GM12878 (cell line): Measurements from ENCODE around the gene ZNF296. TPM values are rescaled to one million over a fixed set of nuclear protein-coding genes. Genes with fewer than 3 reads are reported as not detected.
A peak's percentile ranks its signal among the peaks of the same experiment; 100 is the strongest.

Experiments used
- ATAC-seq: fragments of 200-7000 bp; cut with Tn5 transposase; 3 replicates; pipeline ENCODE4 v1.9.1; 2020; ENCODE audit warnings: mild to moderate bottlenecking, moderate library complexity
- BruUV-seq: library from RNA; stranded (reverse); fragments of 400-500 nt; replicated peaks from 2 replicates; lab custom pipeline; 2021; lab: Mats Ljungman, UMichigan
- CTCF ChIA-PET: fragments of 300-600 bp; sonication (Branson Sonifier 250); formaldehyde crosslinking; extraction: SDS; loops from one replicate; lab custom pipeline; 2021; ENCODE audit warnings: inconsistent platforms; lab: Yijun Ruan, JAX
- POLR2A ChIA-PET: fragments of 350-600 bp; formaldehyde crosslinking; extraction: SDS; loops from one replicate; lab custom pipeline; 2021; ENCODE audit warnings: inconsistent platforms; lab: Charles Lee
- RAD21 ChIA-PET: fragments of 300-600 bp; sonication (Branson Sonifier 250); formaldehyde crosslinking; loops from one replicate; lab custom pipeline; 2023; ENCODE audit warnings: antibody characterized with exemption; ENCODE audit not compliant: unreplicated experiment; lab: Charles Lee
- SMC1A ChIA-PET: fragments of 300-600 bp; sonication (Branson Sonifier 250); formaldehyde crosslinking; loops from one replicate; lab custom pipeline; 2023; ENCODE audit not compliant: unreplicated experiment, uncharacterized antibody; lab: Charles Lee
- DNase-seq: peaks from one replicate; pipeline ENCODE4 v3.0.0-alpha.2; 2011; ENCODE audit warnings: low read depth, low spot score
- FAIRE-seq: peaks from 3 replicates; lab custom pipeline; 2011; peaks lifted over from hg19 to GRCh38; lab: Jason Lieb, UNC
- H2AFZ ChIP-seq: 2 replicates; pipeline ENCODE4 v1.6.0; 2011; ENCODE audit warnings: low read depth, low read length, control low read depth; ENCODE audit not compliant: control insufficient read depth
- H3K27ac ChIP-seq: 2 replicates; pipeline ENCODE4 v1.5.1; 2011; ENCODE audit warnings: control low read depth; ENCODE audit not compliant: control insufficient read depth, insufficient read depth
- H3K27me3 ChIP-seq, 2 experiments: replicated peaks in 1 of 2; 2 replicates each; pipeline versions ENCODE4 v1.6.0 to v1.6.1; 2011; ENCODE audit warnings: low read length in 1 of 2; ENCODE audit not compliant: control insufficient read depth in 2 of 2, insufficient read depth in 2 of 2
- H3K36me3 ChIP-seq, 2 experiments: 2 replicates each; pipeline ENCODE4 v1.5.1; 2011; ENCODE audit warnings: low read length in 1 of 2; ENCODE audit not compliant: control insufficient read depth in 2 of 2, insufficient read depth in 2 of 2
- H3K4me1 ChIP-seq: 2 replicates; pipeline ENCODE4 v1.6.1; 2011; ENCODE audit warnings: mild to moderate bottlenecking, low read length, moderate library complexity, mixed read lengths; ENCODE audit not compliant: control insufficient read depth, insufficient read depth
- H3K4me2 ChIP-seq: 2 replicates; pipeline ENCODE4 v1.6.0; 2011; ENCODE audit warnings: control low read depth; ENCODE audit not compliant: control insufficient read depth, insufficient read depth
- H3K4me3 ChIP-seq: fragments of 200-600 bp; sonication (generic); 2 replicates; pipeline ENCODE4 v1.5.1; 2016
- H3K79me2 ChIP-seq: 2 replicates; pipeline ENCODE4 v1.6.0; 2011; ENCODE audit warnings: low read length; ENCODE audit not compliant: control insufficient read depth, insufficient read depth
- H3K9ac ChIP-seq: 2 replicates; pipeline ENCODE4 v1.8.0; 2011; ENCODE audit warnings: low read length, control low read depth, mixed read lengths; ENCODE audit not compliant: control insufficient read depth, insufficient read depth
- H3K9me3 ChIP-seq: replicated peaks from 3 replicates; pipeline ENCODE4 v1.5.1; 2011; ENCODE audit warnings: mild to moderate bottlenecking, low read length; ENCODE audit not compliant: control insufficient read depth, insufficient read depth
- H4K20me1 ChIP-seq: 2 replicates; pipeline ENCODE4 v1.6.0; 2011; ENCODE audit not compliant: control insufficient read depth, insufficient read depth
- CHD2 ChIP-seq: IDR thresholded peaks from 2 replicates; pipeline ENCODE4 v1.6.1; 2011; ENCODE audit warnings: low read depth, low read length, improper control_type of control experiment, borderline replicate concordance
- EZH2 ChIP-seq: IDR thresholded peaks from 2 replicates; pipeline ENCODE4 v1.6.1; 2012; ENCODE audit warnings: low read depth, mild to moderate bottlenecking, control low read depth, inconsistent platforms, low read length, borderline replicate concordance; ENCODE audit not compliant: control insufficient read depth
- HDAC6 ChIP-seq: fragments of 200-600 bp; sonication (generic); IDR thresholded peaks from one replicate; pipeline ENCODE4 v1.8.0; 2017; ENCODE audit warnings: antibody characterized with exemption; ENCODE audit not compliant: unreplicated experiment
- MEF2B ChIP-seq: fragments of 450-650 bp; IDR thresholded peaks from 2 replicates; pipeline ENCODE4 v1.6.1; 2018; ENCODE audit warnings: mild to moderate bottlenecking, moderate library complexity; ENCODE audit not compliant: partially characterized antibody, poor library complexity, severe bottlenecking
- MTA2 ChIP-seq: fragments of 450-650 bp; IDR thresholded peaks from 2 replicates; pipeline ENCODE4 v1.6.1; 2016; ENCODE audit warnings: low read depth, mild to moderate bottlenecking, moderate library complexity
- POLR2A ChIP-seq: IDR thresholded peaks from 2 replicates; pipeline ENCODE4 v1.6.1; 2011; ENCODE audit warnings: low read depth, mild to moderate bottlenecking, low read length
- RELA ChIP-seq: fragments of 450-650 bp; IDR thresholded peaks from 2 replicates; pipeline ENCODE4 v1.8.0; 2014; ENCODE audit warnings: borderline replicate concordance; ENCODE audit not compliant: partially characterized antibody
- SIN3A ChIP-seq: IDR thresholded peaks from 2 replicates; pipeline ENCODE4 v1.6.1; 2012; ENCODE audit warnings: low read depth, low read length, improper control_type of control experiment
- SMAD5 ChIP-seq: IDR thresholded peaks from 2 replicates; pipeline ENCODE4 v1.6.1; 2016; ENCODE audit warnings: antibody characterized with exemption, low read depth
- STAT3 ChIP-seq: IDR thresholded peaks from 2 replicates; pipeline ENCODE4 v1.6.1; 2011; ENCODE audit warnings: low read depth, low read length, improper control_type of control experiment
- TBL1XR1 ChIP-seq: IDR thresholded peaks from 2 replicates; pipeline ENCODE4 v1.6.1; 2012; ENCODE audit warnings: low read depth, low read length, improper control_type of control experiment
- ZZZ3 ChIP-seq: IDR thresholded peaks from 2 replicates; pipeline ENCODE4 v1.6.1; 2011; ENCODE audit warnings: low read depth; ENCODE audit not compliant: control insufficient read depth, insufficient read length
- WGBS: methylation state at CpG from one replicate; pipeline ENCODE4 v1.1.6; 2016; ENCODE audit warnings: low lambda C conversion rate; ENCODE audit not compliant: insufficient replicate concordance, insufficient coverage; ENCODE audit errors: missing lambda C conversion rate; 5-methylcytosine and 5-hydroxymethylcytosine counted together
- in situ Hi-C: fragments of 300-500 bp; cut with MboI; formaldehyde crosslinking; loops from 9 replicates; pipeline ENCODE4 v1.14.3; 2018; ENCODE audit warnings: mixed read lengths
- intact Hi-C: fragments of 100-400 bp; cut with micrococcal nuclease; formaldehyde crosslinking; loops from one replicate; pipeline ENCODE4 v1.14.2; 2022; ENCODE audit not compliant: unreplicated experiment
- polyA plus RNA-seq, 11 experiments: library from polyadenylated mRNA; depleted of rRNA in 4 of 11; unstranded in 6 of 11; stranded (reverse) in 5 of 11; fragments of >200 nt; fragmentation: Nextera tagmentation in 4 of 11; fragmentation: Illumina TruSeq in 1 of 11; extraction: Ambion mirVana in 4 of 11; extraction: Trizol in 1 of 11; gene quantifications; 1 replicate in 1 of 11; 2 replicates in 10 of 11; pipeline versions ENCODE4 v1.2.1 to v1.2.3, GENCODE V29; 2011 to 2016; ENCODE audit warnings: inconsistent platforms in 2 of 11, missing spikeins in 2 of 11, low read depth in 1 of 11
- total RNA-seq, 4 experiments: library from RNA; depleted of rRNA in 3 of 4; stranded (reverse); fragments of >200 nt in 3 of 4; fragmentation: Illumina TruSeq in 1 of 4; extraction: Trizol in 1 of 4; gene quantifications; 2 replicates each; pipeline versions ENCODE4 v1.2.1 to v1.2.3, GENCODE V29; 2013 to 2021
- TF ChIP-seq, protein P1 (sequence below): IDR thresholded peaks from 2 replicates; pipeline ENCODE4 v1.6.1; 2012; ENCODE audit warnings: low read depth, low read length, improper control_type of control experiment

ZNF296 gene
- total and polyA plus RNA-seq, 10 of the 15 experiments (the other 5 are each of a cell fraction or from before 2014, with no cell fraction given): 0.44 to 23.6 (median 3.5) TPM; not detected in 1

DNA sequence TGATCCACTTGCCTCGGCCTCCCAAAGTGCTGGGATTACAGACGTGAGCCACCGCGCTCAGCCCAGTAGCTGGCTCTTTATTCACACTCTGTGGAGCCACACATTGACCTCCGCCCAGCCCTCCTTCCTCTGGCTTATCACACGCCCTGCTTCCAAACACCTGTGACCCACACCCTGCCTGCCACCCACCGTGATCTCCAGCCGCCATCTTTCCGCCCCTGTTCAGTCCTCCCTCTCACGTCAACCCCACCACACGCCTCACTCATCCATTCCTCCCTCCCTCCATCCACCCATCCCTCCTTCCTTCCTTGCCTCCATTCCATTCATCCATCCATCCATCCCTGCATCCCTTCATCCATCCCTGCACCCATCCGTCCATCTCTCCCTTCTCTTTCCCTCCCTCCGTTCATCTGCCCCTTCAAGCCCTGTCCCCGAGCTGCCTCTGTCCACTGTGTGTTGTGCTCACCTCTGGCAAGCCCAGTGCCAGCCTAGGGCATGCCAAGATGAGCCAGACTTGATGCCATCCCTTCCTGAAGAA lies 17.6 kb downstream of the ZNF296 start:
- ChIA-PET CTCF (interaction anchor here (1.0 to 5.3 kb wide), 15 partner anchors 9 to 106 kb away, joined by 3 to 70 read pairs (median 6); partner anchors contain the start of gene RELB), RAD21 (interaction anchor here (1.0 to 1.7 kb wide), 14 partner anchors 11 to 282 kb away, joined by 3 to 29 read pairs (median 5); partner anchors contain the start of genes BLOC1S3, CLASRP, KLC3 and TRAPPC6A), SMC1A (interaction anchor here (0.7 to 2.0 kb wide), 9 partner anchors 12 to 280 kb away, joined by 3 to 10 read pairs (median 5); no protein-coding TSS in a partner anchor)
- no TSS peak for BruUV-seq
- in situ Hi-C loops: loop anchor here (5.0 kb wide), 1 partner anchor 156 kb away; no protein-coding TSS in a partner anchor
- Histone ChIP-seq H3K4me3 (no peak overlapping the region), H3K4me2 (no peak overlapping the region), H3K27ac (no peak overlapping the region), H3K4me1 (no peaks in the 10 kb centered on the region), H3K27me3 (no peaks in the 10 kb centered on the region), H3K79me2 (no peaks in the 10 kb centered on the region), H3K36me3 (peaks cover 29 to 57% of the 10 kb centered on the region in 2 experiments)
- FAIRE-seq (no peak), ATAC-seq (no peak), DNase-seq (no peak)
- TF ChIP-seq MEF2B (no peak), EZH2 (no peak), POLR2A (0 out of 2 replicates have a peak, but pooled peaks have one; percentile 27)
- TF ChIP-seq, all 136 proteins: peak for 1
- Histone ChIP-seq H3K9ac (no peak overlapping the region), H2AFZ (no peak overlapping the region), H3K9me3 (no peaks in the 10 kb centered on the region), H4K20me1 (no peaks in the 10 kb centered on the region; the same call in 1 of the 2 replicates)
- POLR2A ChIA-PET: interaction anchor here (1.1 to 1.7 kb wide), 3 partner anchors 16 to 69 kb away, joined by 3 to 5 read pairs (median 3); no protein-coding TSS in a partner anchor
- intact Hi-C loops: loop anchor here (1.0 to 2.0 kb wide), 3 partner anchors 41 to 156 kb away; no protein-coding TSS in a partner anchor
- 90% methylated on average over 13 of the region's 14 CpGs for WGBS

DNA sequence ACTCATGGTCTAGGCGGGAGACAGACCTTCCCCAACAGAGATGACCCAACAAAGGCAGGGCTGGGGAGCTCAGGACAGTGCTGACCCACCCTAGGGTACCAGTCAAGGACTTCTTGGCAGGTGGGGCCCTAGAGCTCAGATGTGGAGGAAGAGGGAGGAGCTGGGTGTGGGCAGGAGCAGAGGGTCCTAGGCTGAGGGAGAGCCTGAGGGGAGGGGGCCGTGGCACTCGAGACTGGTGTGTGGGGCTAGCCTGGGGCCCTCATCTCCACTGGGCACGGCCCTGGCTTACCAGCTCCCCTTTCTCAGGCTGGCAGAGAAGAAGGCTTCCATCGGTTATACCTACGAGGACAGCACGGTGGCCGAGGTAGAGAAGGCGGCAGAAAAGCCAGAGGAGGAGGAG lies 18.8 kb downstream of the ZNF296 start:
- Histone ChIP-seq H3K9me3 (no peaks in the 10 kb centered on the region), H3K4me2 (no peak overlapping the region), H3K4me3 (no peak overlapping the region), H3K9ac (no peak overlapping the region), H2AFZ (no peak overlapping the region), H3K79me2 (no peaks in the 10 kb centered on the region), H3K36me3 (peaks cover 27 to 60% of the 10 kb centered on the region in 2 experiments), H3K4me1 (no peaks in the 10 kb centered on the region), H3K27ac (no peak overlapping the region), H4K20me1 (no peaks in the 10 kb centered on the region; the same call in 1 of the 2 replicates), H3K27me3 (no peaks in the 10 kb centered on the region)
- ChIA-PET POLR2A (interaction anchor here (0.6 kb wide), 1 partner anchor 148 kb away, joined by 8 read pairs; no protein-coding TSS in a partner anchor), SMC1A (interaction anchor here (1.1 to 1.3 kb wide), 4 partner anchors 15 to 69 kb away, joined by 4 to 6 read pairs (median 4); partner anchors contain the start of gene CLASRP), CTCF (interaction anchor here (0.5 to 5.3 kb wide), 4 partner anchors 41 to 148 kb away, joined by 3 to 70 read pairs (median 4); no protein-coding TSS in a partner anchor), RAD21 (interaction anchor here (0.9 to 1.5 kb wide), 2 partner anchors 42 to 144 kb away, joined by 3 read pairs; no protein-coding TSS in a partner anchor)
- no TSS peak for BruUV-seq
- DNase-seq: no peak
- FAIRE-seq: no peak
- TF ChIP-seq, protein P1, sequence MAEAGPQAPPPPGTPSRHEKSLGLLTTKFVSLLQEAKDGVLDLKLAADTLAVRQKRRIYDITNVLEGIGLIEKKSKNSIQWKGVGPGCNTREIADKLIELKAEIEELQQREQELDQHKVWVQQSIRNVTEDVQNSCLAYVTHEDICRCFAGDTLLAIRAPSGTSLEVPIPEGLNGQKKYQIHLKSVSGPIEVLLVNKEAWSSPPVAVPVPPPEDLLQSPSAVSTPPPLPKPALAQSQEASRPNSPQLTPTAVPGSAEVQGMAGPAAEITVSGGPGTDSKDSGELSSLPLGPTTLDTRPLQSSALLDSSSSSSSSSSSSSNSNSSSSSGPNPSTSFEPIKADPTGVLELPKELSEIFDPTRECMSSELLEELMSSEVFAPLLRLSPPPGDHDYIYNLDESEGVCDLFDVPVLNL: no peak
- no peak for TF ChIP-seq STAT3
- no peak for TF ChIP-seq SIN3A
- TF ChIP-seq MTA2: no peak
- TF ChIP-seq HDAC6: no peak
- no peak for TF ChIP-seq CHD2
- TF ChIP-seq RELA: no peak
- TF ChIP-seq ZZZ3: no peak
- TF ChIP-seq SMAD5: no peak
- TF ChIP-seq TBL1XR1: no peak
- 97% methylated on average over 7 of the region's 9 CpGs for WGBS
- no peak for ATAC-seq
- in situ Hi-C loops: loop anchor here (5.0 kb wide), 1 partner anchor 155 kb away; no protein-coding TSS in a partner anchor
- intact Hi-C loops: no loop called here
